H1 (cell line): ENCODE results near the gene PRPF4. TPM values are rescaled to one million over a fixed set of nuclear protein-coding genes. Genes with fewer than 3 reads are reported as not detected.
"Not testable (repeated sequence)": the region's sequence is repeated elsewhere in the genome, so short reads cannot be mapped to it uniquely, and the experiment has no call there.

ENCODE experiments used
- CTCF ChIA-PET: fragments of 300-600 bp; sonication (Branson Sonifier 250); formaldehyde crosslinking; loops from one replicate; lab custom pipeline; 2021; ENCODE audit not compliant: partially characterized antibody; lab: Charles Lee
- POLR2A ChIA-PET: fragments of 300-600 bp; sonication (Branson Sonifier 250); formaldehyde crosslinking; loops from one replicate; lab custom pipeline; 2021; ENCODE audit warnings: inconsistent platforms; ENCODE audit not compliant: partially characterized antibody; lab: Charles Lee
- DNase-seq, 2 experiments: peaks; one replicate each; pipeline versions ENCODE4 v3.0.0 to v3.0.0-alpha.2; 2010 to 2022; ENCODE audit warnings: low spot score in 2 of 2, low read depth in 1 of 2, mixed read lengths in 1 of 2
- FAIRE-seq: peaks from 2 replicates; lab custom pipeline; 2011; peaks lifted over from hg19 to GRCh38; lab: Jason Lieb, UNC
- H2AFZ ChIP-seq: 2 replicates; pipeline ENCODE4 v1.8.1; 2012; ENCODE audit warnings: low read length, inconsistent platforms
- H2AK5ac ChIP-seq: 2 replicates; pipeline ENCODE4 v1.6.1; 2013; ENCODE audit warnings: low read depth, low read length
- H2BK120ac ChIP-seq: replicated peaks from 2 replicates; pipeline ENCODE3; 2013; ENCODE audit warnings: low read depth, low read length, inconsistent platforms
- H2BK12ac ChIP-seq: 2 replicates; pipeline ENCODE4 v1.6.1; 2013; ENCODE audit warnings: low read depth, low read length
- H2BK15ac ChIP-seq: 2 replicates; pipeline ENCODE4 v1.6.1; 2013; ENCODE audit warnings: low read length
- H2BK20ac ChIP-seq: 2 replicates; pipeline ENCODE4 v1.6.1; 2013; ENCODE audit warnings: low read length
- H2BK5ac ChIP-seq: 2 replicates; pipeline ENCODE4 v1.6.1; 2013; ENCODE audit warnings: low read depth, low read length
- H3K14ac ChIP-seq: 2 replicates; pipeline ENCODE4 v1.6.1; 2013; ENCODE audit warnings: inconsistent platforms; ENCODE audit not compliant: insufficient read length
- H3K18ac ChIP-seq: 2 replicates; pipeline ENCODE4 v1.6.1; 2013; ENCODE audit warnings: low read length; ENCODE audit errors: extremely low read depth
- H3K23ac ChIP-seq: 2 replicates; pipeline ENCODE4 v1.6.1; 2013; ENCODE audit warnings: inconsistent platforms; ENCODE audit not compliant: insufficient read length
- H3K23me2 ChIP-seq: 2 replicates; pipeline ENCODE4 v1.6.1; 2013; ENCODE audit warnings: low read depth, low read length
- H3K27ac ChIP-seq: 2 replicates; pipeline ENCODE4 v1.6.1; 2011; ENCODE audit warnings: low read depth, low read length, inconsistent platforms
- H3K27me3 ChIP-seq, 4 experiments: replicated peaks in 1 of 4; 1 replicate in 1 of 4; 2 replicates in 3 of 4; pipeline versions ENCODE4 v1.6.1 to v1.8.1; 2011 to 2013; ENCODE audit warnings: low read length in 3 of 4, mild to moderate bottlenecking in 3 of 4, inconsistent platforms in 2 of 4, mixed read lengths in 2 of 4, moderate library complexity in 1 of 4; ENCODE audit not compliant: control insufficient read depth in 3 of 4, insufficient read depth in 3 of 4; ENCODE audit errors: extremely low read depth in 1 of 4
- H3K36me3 ChIP-seq, 4 experiments: 2 replicates each; pipeline versions ENCODE4 v1.6.1 to v1.8.1; 2011 to 2013; ENCODE audit warnings: mild to moderate bottlenecking in 4 of 4, low read length in 3 of 4, moderate library complexity in 2 of 4, control low read depth in 1 of 4, inconsistent platforms in 1 of 4; ENCODE audit not compliant: insufficient read depth in 4 of 4, control insufficient read depth in 2 of 4
- H3K4ac ChIP-seq: replicated peaks from 2 replicates; pipeline ENCODE3; 2013; ENCODE audit warnings: low read length, low read depth, mixed read lengths, inconsistent platforms; ENCODE audit not compliant: insufficient read length
- H3K4me1 ChIP-seq, 4 experiments: replicated peaks in 1 of 4; 1 replicate in 1 of 4; 2 replicates in 3 of 4; pipeline versions ENCODE4 v1.6.1 to v1.8.1; 2011 to 2013; ENCODE audit warnings: low read length in 3 of 4, inconsistent platforms in 2 of 4, mixed read lengths in 1 of 4; ENCODE audit not compliant: insufficient read depth in 4 of 4, control insufficient read depth in 3 of 4
- H3K4me2 ChIP-seq, 2 experiments: 2 replicates each; pipeline versions ENCODE4 v1.6.1 to v1.8.1; 2011 to 2013; ENCODE audit warnings: low read depth in 2 of 2, low read length in 2 of 2, control low read depth in 1 of 2, inconsistent platforms in 1 of 2, mild to moderate bottlenecking in 1 of 2; ENCODE audit not compliant: insufficient read depth in 1 of 2
- H3K4me3 ChIP-seq, 4 experiments: fragments of 200-600, 300-600 bp in 1 of 4; sonication (generic), shearing (Covaris generic), sonication (Bioruptor Twin) in 1 of 4; 2 replicates each; pipeline versions ENCODE4 v1.5.1 to v1.8.1; 2011 to 2016; ENCODE audit warnings: low read length in 4 of 4, low read depth in 3 of 4, control low read depth in 2 of 4, inconsistent platforms in 2 of 4, mild to moderate bottlenecking in 2 of 4, mixed read lengths in 1 of 4, moderate library complexity in 1 of 4; ENCODE audit not compliant: insufficient read depth in 2 of 4; ENCODE audit errors: extremely low read depth in 1 of 4
- H3K56ac ChIP-seq: replicated peaks from 2 replicates; pipeline ENCODE3; 2013; ENCODE audit warnings: low read depth, mild to moderate bottlenecking, mixed read lengths, low read length, inconsistent platforms; ENCODE audit not compliant: insufficient read length
- H3K79me1 ChIP-seq: 2 replicates; pipeline ENCODE4 v1.6.1; 2013; ENCODE audit warnings: low read depth, low read length, control low read depth
- H3K79me2 ChIP-seq, 2 experiments: 2 replicates each; pipeline versions ENCODE4 v1.6.1 to v1.8.1; 2012 to 2013; ENCODE audit warnings: low read length in 2 of 2, mild to moderate bottlenecking in 2 of 2, inconsistent platforms in 1 of 2; ENCODE audit not compliant: insufficient read depth in 2 of 2, control insufficient read depth in 1 of 2
- H3K9ac ChIP-seq, 4 experiments: replicated peaks in 1 of 4; 1 replicate in 1 of 4; 2 replicates in 3 of 4; pipeline versions ENCODE4 v1.6.1 to v1.8.1; 2011 to 2013; ENCODE audit warnings: low read depth in 3 of 4, low read length in 3 of 4, control low read depth in 2 of 4, mild to moderate bottlenecking in 2 of 4, moderate library complexity in 2 of 4, inconsistent platforms in 1 of 4; ENCODE audit errors: extremely low read depth in 1 of 4
- H3K9me3 ChIP-seq, 2 experiments: 2 replicates each; pipeline versions ENCODE4 v1.6.1 to v1.8.1; 2012 to 2013; ENCODE audit warnings: mild to moderate bottlenecking in 2 of 2, moderate library complexity in 2 of 2, control low read depth in 1 of 2, inconsistent platforms in 1 of 2, low read depth in 1 of 2, low read length in 1 of 2, mixed read lengths in 1 of 2; ENCODE audit not compliant: insufficient read depth in 2 of 2
- H4K20me1 ChIP-seq, 2 experiments: replicated peaks in 1 of 2; 2 replicates each; pipeline versions ENCODE3 to v1.8.1; 2011 to 2013; ENCODE audit warnings: inconsistent platforms in 2 of 2, low read length in 2 of 2, mild to moderate bottlenecking in 1 of 2; ENCODE audit not compliant: insufficient read depth in 2 of 2, control insufficient read depth in 1 of 2
- H4K5ac ChIP-seq: 2 replicates; pipeline ENCODE4 v1.6.1; 2013; ENCODE audit warnings: low read length, low read depth, mixed read lengths, inconsistent platforms; ENCODE audit not compliant: insufficient read length
- H4K8ac ChIP-seq: 2 replicates; pipeline ENCODE4 v1.8.0; 2013; ENCODE audit warnings: mild to moderate bottlenecking, moderate library complexity, low read length, inconsistent platforms; ENCODE audit not compliant: insufficient read depth; ENCODE audit errors: extremely low read depth
- H4K91ac ChIP-seq: replicated peaks from 2 replicates; pipeline ENCODE3; 2013; ENCODE audit warnings: low read length, mixed read lengths, inconsistent platforms; ENCODE audit not compliant: insufficient read length
- CHD2 ChIP-seq: IDR thresholded peaks from 2 replicates; pipeline ENCODE4 v1.6.1; 2012; ENCODE audit warnings: low read length, improper control_type of control experiment
- FOSL1 ChIP-seq: IDR thresholded peaks from 2 replicates; pipeline ENCODE4 v1.6.1; 2011; ENCODE audit warnings: mild to moderate bottlenecking, low read depth, low read length, moderate library complexity; ENCODE audit not compliant: insufficient read depth
- WGBS, 2 experiments: shearing (Covaris generic) in 1 of 2; methylation state at CpG; one replicate each; pipeline versions ENCODE4 v1.1.6 to v1.1.7; 2013 to 2015; ENCODE audit warnings: low lambda C conversion rate in 2 of 2, mixed read lengths in 2 of 2, inconsistent platforms in 1 of 2, low coverage in 1 of 2, missing lambda C conversion rate in 1 of 2; ENCODE audit not compliant: insufficient replicate concordance in 2 of 2, insufficient coverage in 1 of 2, insufficient read length in 1 of 2; ENCODE audit errors: extremely low coverage in 1 of 2, missing lambda C conversion rate in 1 of 2; 5-methylcytosine and 5-hydroxymethylcytosine counted together
- polyA plus RNA-seq, 7 experiments: library from polyadenylated mRNA; depleted of rRNA in 3 of 7; stranded (reverse) in 5 of 7; unstranded in 2 of 7; fragments of >200 nt in 5 of 7; fragments of 200-250 nt in 2 of 7; gene quantifications; 1 replicate in 5 of 7; 2 replicates in 1 of 7; 4 replicates in 1 of 7; pipeline versions ENCODE4 v1.2.1 to v1.2.3, GENCODE V29; 2011 to 2013; ENCODE audit warnings: missing spikeins in 2 of 7, mixed read lengths in 2 of 7
- total RNA-seq: library from RNA; stranded (reverse); fragmentation: NEBNext Ultra II Directional; extraction: Animal tissue kit (Norgen Biotek cat#: 25700); gene quantifications from 2 replicates; pipeline ENCODE4 v1.2.1, GENCODE V29; 2021

The PRPF4 gene
- total and polyA plus RNA-seq, 2 of the 8 experiments (the other 6 are each of a cell fraction or from before 2014, with no cell fraction given) = 15.2 to 33.4 TPM

- TF ChIP-seq FOSL1 (no peak), CHD2 (no peak)
Observed at GRCh38 chr9:113247640-113248039, 27.8 kb upstream of the PRPF4 start (continued).

DNA sequence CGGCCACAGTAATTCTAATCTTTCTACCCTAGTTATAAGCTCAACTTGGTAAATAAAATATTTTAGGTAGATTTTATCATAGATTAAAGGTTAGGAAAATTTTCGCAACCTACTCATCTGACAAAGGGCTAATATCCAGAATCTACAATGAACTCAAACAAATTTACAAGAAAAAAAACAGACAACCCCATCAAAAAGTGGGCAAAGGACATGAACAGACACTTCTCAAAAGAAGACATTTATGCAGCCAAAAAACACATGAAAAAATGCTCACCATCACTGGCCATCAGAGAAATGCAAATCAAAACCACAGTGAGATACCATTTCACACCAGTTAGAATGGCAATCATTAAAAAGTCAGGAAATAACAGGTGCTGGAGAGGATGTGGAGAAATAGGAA, 25.8 kb upstream of the PRPF4 start:
- CTCF ChIA-PET, H3K27ac ChIP-seq, FAIRE-seq, H3K56ac ChIP-seq, H3K36me3 ChIP-seq, H3K9me3 ChIP-seq, H4K8ac ChIP-seq, DNase-seq, H2BK12ac ChIP-seq, H3K4me2 ChIP-seq, H2BK15ac ChIP-seq, H3K4me1 ChIP-seq, H4K91ac ChIP-seq, H3K9ac ChIP-seq, H3K4ac ChIP-seq, H3K4me3 ChIP-seq, H3K27me3 ChIP-seq, H3K23ac ChIP-seq, H3K23me2 ChIP-seq, H3K18ac ChIP-seq, H4K5ac ChIP-seq, H2BK5ac ChIP-seq, H2BK20ac ChIP-seq, H4K20me1 ChIP-seq, H3K79me1 ChIP-seq, H3K79me2 ChIP-seq, H2AK5ac ChIP-seq, H3K14ac ChIP-seq, H2AFZ ChIP-seq, POLR2A ChIA-PET, H2BK120ac ChIP-seq: not testable (repeated sequence)
- WGBS, 2 experiments = 84% methylated on average over 2 of the region's 2 CpGs; no CpG with 5 or more reads in 1 of the 2 experiments
